ACC112 (cell line): Measurements from ENCODE around the gene EIPR1.
"Not testable (repeated sequence)": the region's sequence is repeated elsewhere in the genome, so short reads cannot be mapped to it uniquely, and the experiment has no call there.

ENCODE experiments used
- H2AFZ ChIP-seq: fragments of 200-600 bp; sonication (generic); one replicate; pipeline ENCODE4 v1.6.0; 2017; ENCODE audit warnings: antibody characterized with exemption, low read length; ENCODE audit not compliant: unreplicated experiment
- H3K27ac ChIP-seq: fragments of 200-600 bp; sonication (generic); 2 replicates; pipeline ENCODE4 v1.5.1; 2014; ENCODE audit warnings: low read depth, mild to moderate bottlenecking, antibody characterized with exemption, low read length, moderate library complexity
- H3K27me3 ChIP-seq: fragments of 200-600 bp; sonication (generic); 2 replicates; pipeline ENCODE4 v1.6.1; 2014; ENCODE audit warnings: mild to moderate bottlenecking, antibody characterized with exemption, low read length, moderate library complexity, mixed read lengths; ENCODE audit not compliant: insufficient read depth
- H3K36me3 ChIP-seq: fragments of 200-600 bp; sonication (generic); 2 replicates; pipeline ENCODE4 v1.6.1; 2016; ENCODE audit warnings: mild to moderate bottlenecking, antibody characterized with exemption, low read length, moderate library complexity, mixed read lengths; ENCODE audit not compliant: insufficient read depth
- H3K4me1 ChIP-seq: fragments of 200-600 bp; sonication (generic); one replicate; pipeline ENCODE4 v1.6.1; 2016; ENCODE audit warnings: low read length, mixed read lengths; ENCODE audit not compliant: insufficient read depth, unreplicated experiment, control insufficient read depth
- H3K4me3 ChIP-seq: fragments of 200-600 bp; sonication (generic); 2 replicates; pipeline ENCODE4 v1.5.1; 2014; ENCODE audit warnings: mild to moderate bottlenecking, low read depth, low read length
- H3K79me2 ChIP-seq: fragments of 200-600 bp; sonication (generic); one replicate; pipeline ENCODE4 v1.6.0; 2016; ENCODE audit warnings: low read length; ENCODE audit not compliant: control insufficient read depth, unreplicated experiment, insufficient read depth

Gene EIPR1

GRCh38 chr2:3199627-3200345 lies 177.8 kb downstream of the EIPR1 start:
- Histone ChIP-seq H3K4me3 (no peak overlapping the region), H3K27ac (no peak overlapping the region), H2AFZ (no peak overlapping the region), H3K27me3 (no peaks in the 10 kb centered on the region), H3K36me3 (no peaks in the 10 kb centered on the region), H3K79me2 (no peaks in the 10 kb centered on the region), H3K4me1 (no peaks in the 10 kb centered on the region)

GRCh38 chr2:3198671-3199192 lies 178.9 kb downstream of the EIPR1 start:
- not testable (repeated sequence) for H3K4me3 ChIP-seq, H3K27me3 ChIP-seq, H3K4me1 ChIP-seq, H3K27ac ChIP-seq, H3K79me2 ChIP-seq, H2AFZ ChIP-seq, H3K36me3 ChIP-seq

- Histone ChIP-seq H3K4me3 (no peak overlapping the region), H2AFZ (no peak overlapping the region), H3K27ac (no peak overlapping the region), H3K4me1 (no peaks in the 10 kb centered on the region), H3K36me3 (no peaks in the 10 kb centered on the region), H3K79me2 (no peaks in the 10 kb centered on the region), H3K27me3 (no peaks in the 10 kb centered on the region)
These were observed 179.5 kb downstream of the EIPR1 start for GRCh38 chr2:3198119-3198518.

GRCh38 chr2:3197308-3197707 lies 180.3 kb downstream of the EIPR1 start:
- Histone ChIP-seq H2AFZ (no peak overlapping the region), H3K27ac (no peak overlapping the region), H3K27me3 (no peaks in the 10 kb centered on the region), H3K4me1 (no peaks in the 10 kb centered on the region), H3K4me3 (no peak overlapping the region), H3K79me2 (no peaks in the 10 kb centered on the region), H3K36me3 (no peaks in the 10 kb centered on the region)

GRCh38 chr2:3196716-3197115 lies 180.9 kb downstream of the EIPR1 start:
- H3K27me3 ChIP-seq = no peaks in the 10 kb centered on the region
- no peak overlapping the region for H2AFZ ChIP-seq
- H3K4me3 ChIP-seq = no peak overlapping the region
- H3K27ac ChIP-seq = no peak overlapping the region
- H3K36me3 ChIP-seq = no peaks in the 10 kb centered on the region
- no peaks in the 10 kb centered on the region for H3K79me2 ChIP-seq
- H3K4me1 ChIP-seq = no peaks in the 10 kb centered on the region

- Histone ChIP-seq H3K27ac (no peak overlapping the region), H3K79me2 (no peaks in the 10 kb centered on the region), H2AFZ (no peak overlapping the region), H3K27me3 (no peaks in the 10 kb centered on the region), H3K36me3 (no peaks in the 10 kb centered on the region), H3K4me1 (no peaks in the 10 kb centered on the region), H3K4me3 (no peak overlapping the region)
These were observed 181.8 kb downstream of the EIPR1 start for GRCh38 chr2:3195641-3196476.

- Histone ChIP-seq H3K4me1 (no peaks in the 10 kb centered on the region), H3K79me2 (no peaks in the 10 kb centered on the region), H3K27me3 (no peaks in the 10 kb centered on the region), H3K36me3 (no peaks in the 10 kb centered on the region), H3K27ac (no peak overlapping the region), H3K4me3 (no peak overlapping the region), H2AFZ (no peak overlapping the region)
These were observed 182.8 kb downstream of the EIPR1 start for GRCh38 chr2:3194828-3195227.

- H3K36me3 ChIP-seq = no peaks in the 10 kb centered on the region
- no peaks in the 10 kb centered on the region for H3K27me3 ChIP-seq
- H3K27ac ChIP-seq = no peak overlapping the region
- no peaks in the 10 kb centered on the region for H3K4me1 ChIP-seq
- H2AFZ ChIP-seq = no peak overlapping the region
- no peak overlapping the region for H3K4me3 ChIP-seq
- no peaks in the 10 kb centered on the region for H3K79me2 ChIP-seq
These were observed 183.9 kb downstream of the EIPR1 start for GRCh38 chr2:3193443-3194330.

GRCh38 chr2:3192920-3193319 lies 184.7 kb downstream of the EIPR1 start:
- Histone ChIP-seq H3K27me3 (no peaks in the 10 kb centered on the region), H3K79me2 (no peaks in the 10 kb centered on the region), H3K4me1 (no peaks in the 10 kb centered on the region), H3K27ac (no peak overlapping the region), H3K4me3 (no peak overlapping the region), H3K36me3 (no peaks in the 10 kb centered on the region), H2AFZ (no peak overlapping the region)

- H3K27me3 ChIP-seq = no peaks in the 10 kb centered on the region
- H3K36me3 ChIP-seq = no peaks in the 10 kb centered on the region
- H3K4me3 ChIP-seq = no peak overlapping the region
- no peaks in the 10 kb centered on the region for H3K4me1 ChIP-seq
- no peaks in the 10 kb centered on the region for H3K79me2 ChIP-seq
- H3K27ac ChIP-seq = no peak overlapping the region
- no peak overlapping the region for H2AFZ ChIP-seq
These were observed 185.3 kb downstream of the EIPR1 start for GRCh38 chr2:3192281-3192818.
